Fibroblast of mammary gland (primary cell): Measurements from ENCODE around the gene AGFG1.
A peak's percentile ranks its signal among the peaks of the same experiment; 100 is the strongest.
"Not testable (repeated sequence)": the region's sequence is repeated elsewhere in the genome, so short reads cannot be mapped to it uniquely, and the experiment has no call there.

ENCODE experiments used
- DNase-seq: peaks from one replicate; pipeline ENCODE4 v3.0.0-alpha.2; 2010; ENCODE audit warnings: low read depth
- H3K4me3 ChIP-seq: 2 replicates; pipeline ENCODE4 v1.5.1; 2011; ENCODE audit warnings: low read depth, mild to moderate bottlenecking, low read length, moderate library complexity; ENCODE audit not compliant: control insufficient read depth
- CTCF ChIP-seq: conservative IDR thresholded peaks from 2 replicates; pipeline ENCODE4 v1.5.1; 2011; ENCODE audit warnings: low read depth, low read length, inconsistent platforms; ENCODE audit not compliant: control insufficient read depth, insufficient read depth

Gene AGFG1

GRCh38 chr2:227536445-227536844 lies 64.5 kb downstream of the AGFG1 start:
- TF ChIP-seq CTCF, result no peak
- no peak overlapping the region for H3K4me3 ChIP-seq
- DNase-seq, result no peak

- TF ChIP-seq CTCF, result no peak
- no peak overlapping the region for H3K4me3 ChIP-seq
- DNase-seq, result no peak
Observed at GRCh38 chr2:227539465-227539956, 67.6 kb downstream of the AGFG1 start.

- not testable (repeated sequence) for DNase-seq, H3K4me3 ChIP-seq
Observed at GRCh38 chr2:227540352-227540751, 68.4 kb downstream of the AGFG1 start.

GRCh38 chr2:227545990-227546389 lies 74.0 kb downstream of the AGFG1 start:
- peak; percentile 11 for TF ChIP-seq CTCF
- no peak for DNase-seq
- H3K4me3 ChIP-seq, result no peak overlapping the region

- no peak overlapping the region for H3K4me3 ChIP-seq
- no peak for TF ChIP-seq CTCF
- no peak for DNase-seq
Observed at GRCh38 chr2:227551836-227552235, 79.9 kb downstream of the AGFG1 start.

GRCh38 chr2:227562581-227562980 lies 90.6 kb downstream of the AGFG1 start:
- no peak overlapping the region for H3K4me3 ChIP-seq
- no peak for DNase-seq
- TF ChIP-seq CTCF, result no peak

GRCh38 chr2:227565080-227565479 lies 93.1 kb downstream of the AGFG1 start:
- DNase-seq, result no peak
- no peak for TF ChIP-seq CTCF
- no peak overlapping the region for H3K4me3 ChIP-seq
